GDM1 (cell line): ENCODE measurements around the gene SEC11A.
"Not testable (repeated sequence)": the region's sequence is repeated elsewhere in the genome, so short reads cannot be mapped to it uniquely, and the experiment has no call there.

Source experiments
- DNase-seq: peaks from one replicate; lab custom pipeline; 2025; lab: John Stamatoyannopoulos, UW

SEC11A gene

DNA sequence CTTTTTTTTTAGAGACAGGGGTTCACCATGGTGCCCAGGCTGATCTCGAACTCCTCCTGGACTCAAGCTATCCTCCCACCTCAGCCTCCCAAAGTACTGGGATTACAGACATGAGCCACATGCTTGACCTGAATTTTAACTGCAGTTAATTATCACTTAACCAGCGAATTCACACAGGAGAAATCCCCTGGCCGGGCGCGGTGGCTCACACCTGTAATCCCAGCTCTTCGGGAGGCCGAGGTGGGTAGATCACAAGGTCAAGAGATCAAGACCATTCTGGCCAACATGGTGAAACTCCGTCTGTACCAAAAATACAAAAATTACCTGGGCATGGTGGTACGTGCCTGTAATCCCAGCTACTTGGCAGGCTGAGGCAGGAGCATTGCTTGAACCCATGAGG lies 74.1 kb downstream of the SEC11A start:
- DNase-seq = not testable (repeated sequence)

DNA sequence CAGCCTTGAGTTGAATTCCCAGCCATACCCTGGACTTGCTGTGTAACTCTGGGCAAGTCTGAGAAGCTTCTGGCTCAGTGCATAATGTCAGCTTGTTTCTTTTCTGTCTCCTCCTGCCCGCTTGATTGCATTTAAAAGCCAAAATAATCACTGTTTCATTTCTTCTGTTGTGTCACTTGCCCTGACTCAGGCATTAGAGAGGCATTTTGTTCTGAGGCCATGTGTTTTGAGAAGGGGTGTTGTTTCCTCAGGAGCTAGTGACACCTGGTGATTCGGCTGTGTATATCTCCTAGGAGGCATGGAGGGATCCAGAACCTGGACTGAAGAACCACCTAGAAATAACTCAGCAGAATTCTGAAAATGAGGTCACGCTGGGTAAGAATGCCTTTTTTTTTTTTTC lies 77.8 kb downstream of the SEC11A start:
- no peak for DNase-seq

DNA sequence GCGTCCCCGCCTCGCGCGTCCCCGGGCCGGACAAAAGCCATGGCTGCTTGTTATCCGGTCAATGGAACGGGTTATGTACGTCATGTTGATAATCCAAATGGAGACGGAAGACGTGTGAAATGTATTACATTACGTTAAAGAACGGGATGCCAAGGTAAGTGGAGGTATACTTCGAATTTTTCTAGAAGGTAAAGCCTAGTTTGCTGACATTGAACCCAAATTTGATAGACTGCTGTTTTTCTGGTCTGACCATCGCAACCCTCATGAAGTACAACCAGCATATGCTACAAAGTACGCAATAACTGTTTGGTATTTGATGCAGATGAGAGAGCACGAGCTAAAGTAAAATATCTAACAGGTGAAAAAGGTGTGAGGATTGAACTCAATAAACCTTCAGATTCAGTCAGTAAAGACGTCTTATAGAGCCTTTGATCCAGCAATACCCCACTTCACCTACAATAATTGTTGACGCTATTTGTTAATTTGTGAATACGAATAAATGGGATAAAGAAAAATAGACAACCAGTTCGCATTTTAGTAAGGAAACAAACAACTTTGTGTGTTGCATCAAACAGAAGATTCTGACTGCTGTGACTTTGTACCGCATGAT lies 81.6 kb downstream of the SEC11A start:
- no peak for DNase-seq

DNA sequence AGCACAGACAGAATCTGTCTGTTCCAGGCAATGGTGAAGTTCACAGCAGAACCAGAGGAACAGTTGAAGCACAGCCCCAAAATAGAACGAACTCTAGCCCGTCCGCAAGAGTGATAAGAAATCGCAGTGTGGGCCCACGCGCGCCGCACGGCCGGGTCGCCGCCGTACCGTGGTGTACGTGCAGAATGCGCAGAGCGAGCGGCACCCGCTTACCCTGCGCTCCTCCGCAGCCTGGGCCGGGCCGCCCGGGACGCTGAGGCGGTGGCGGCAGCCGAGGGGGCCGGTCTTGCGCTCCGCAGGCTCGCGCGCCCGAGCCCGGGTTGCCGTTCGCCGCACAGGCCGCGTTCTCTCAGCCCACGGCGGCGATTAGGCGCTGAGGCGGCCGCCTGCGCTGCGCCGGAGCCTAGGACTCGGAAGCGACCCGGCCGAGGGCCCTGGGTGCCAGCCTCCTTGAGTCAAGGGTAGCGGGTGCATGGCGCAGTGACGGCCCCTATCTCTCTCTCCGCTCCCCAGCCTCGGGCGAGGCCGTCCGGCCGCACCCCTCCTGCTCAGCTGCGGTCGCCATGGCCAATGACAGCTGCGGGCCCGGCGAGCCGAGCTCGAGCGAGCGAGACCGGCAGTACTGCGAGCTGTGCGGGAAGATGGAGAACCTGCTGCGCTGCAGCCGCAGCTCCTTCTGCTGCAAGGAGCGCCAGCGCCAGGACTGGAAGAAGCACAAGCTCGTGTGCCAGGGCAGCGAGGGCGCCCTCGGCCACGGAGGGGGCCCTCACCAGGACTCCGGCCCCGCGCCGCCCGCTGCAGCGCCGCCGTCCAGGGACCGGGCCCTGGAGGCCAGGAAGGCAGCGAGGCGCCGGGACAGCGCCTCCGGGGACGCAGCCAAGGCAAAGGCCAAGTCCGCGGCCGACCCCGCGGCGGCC lies 82.4 kb downstream of the SEC11A start:
- no peak for DNase-seq

DNA sequence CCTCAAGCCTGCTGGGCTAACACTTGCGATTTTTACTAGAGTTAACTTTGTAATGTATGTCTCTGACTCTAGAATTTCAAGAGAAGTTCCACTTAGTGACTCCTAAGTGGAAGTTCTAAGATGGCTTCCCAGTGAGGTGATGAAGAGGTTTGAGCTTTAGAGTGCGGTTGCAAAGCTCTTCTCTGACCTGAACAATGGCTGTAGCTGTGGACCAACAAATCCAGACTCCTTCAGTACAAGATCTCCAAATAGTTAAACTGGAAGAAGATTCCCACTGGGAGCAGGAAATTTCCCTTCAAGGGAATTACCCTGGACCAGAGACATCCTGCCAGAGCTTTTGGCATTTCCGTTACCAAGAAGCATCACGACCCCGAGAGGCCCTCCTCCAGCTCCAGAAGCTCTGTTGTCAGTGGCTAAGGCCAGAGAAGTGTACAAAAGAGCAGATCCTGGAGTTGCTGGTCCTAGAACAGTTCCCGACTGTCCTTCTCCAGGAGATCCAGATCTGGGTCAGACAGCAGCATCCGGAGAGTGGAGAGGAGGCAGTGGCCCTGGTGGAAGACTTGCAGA lies 84.2 kb downstream of the SEC11A start:
- no peak for DNase-seq

DNA sequence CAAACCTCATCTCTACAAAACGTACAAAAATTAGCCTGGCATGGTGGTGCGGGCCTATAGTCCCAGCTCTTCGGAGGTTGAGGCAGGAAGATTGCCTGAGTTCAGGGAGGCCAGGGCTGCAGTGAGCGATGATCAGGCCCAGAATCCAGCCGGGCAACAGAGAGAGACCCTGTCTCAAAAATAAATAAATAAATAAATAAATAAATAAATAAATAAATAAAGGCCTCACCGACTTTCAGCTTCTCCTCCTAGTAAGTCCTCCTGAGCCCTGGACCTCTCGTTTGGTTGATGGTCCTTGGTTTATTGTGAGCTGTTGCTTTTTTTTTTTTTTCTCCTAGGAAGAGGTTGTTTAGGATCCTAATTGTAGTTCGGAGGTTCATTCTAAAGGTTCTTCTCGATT lies 86.9 kb downstream of the SEC11A start:
- no peak for DNase-seq

DNA sequence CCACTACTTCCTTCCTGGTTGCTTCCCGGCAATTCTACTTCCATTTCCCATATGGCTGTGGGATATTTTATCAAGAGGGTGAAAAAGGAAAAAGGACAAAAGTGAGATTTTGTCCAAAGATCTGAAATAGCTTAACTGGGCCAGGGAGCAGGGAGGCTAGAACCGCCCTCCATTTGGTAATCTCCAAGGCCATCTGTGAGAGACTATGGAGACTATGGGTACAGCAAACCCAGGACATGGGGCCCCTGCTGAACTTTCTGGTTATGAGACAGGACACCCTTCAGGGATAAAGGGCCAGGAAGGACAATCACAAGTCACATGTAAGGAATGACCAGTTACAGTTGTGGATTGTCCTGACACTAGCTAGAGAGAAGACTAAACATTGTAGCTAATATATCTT lies 90.8 kb downstream of the SEC11A start:
- DNase-seq = no peak

DNA sequence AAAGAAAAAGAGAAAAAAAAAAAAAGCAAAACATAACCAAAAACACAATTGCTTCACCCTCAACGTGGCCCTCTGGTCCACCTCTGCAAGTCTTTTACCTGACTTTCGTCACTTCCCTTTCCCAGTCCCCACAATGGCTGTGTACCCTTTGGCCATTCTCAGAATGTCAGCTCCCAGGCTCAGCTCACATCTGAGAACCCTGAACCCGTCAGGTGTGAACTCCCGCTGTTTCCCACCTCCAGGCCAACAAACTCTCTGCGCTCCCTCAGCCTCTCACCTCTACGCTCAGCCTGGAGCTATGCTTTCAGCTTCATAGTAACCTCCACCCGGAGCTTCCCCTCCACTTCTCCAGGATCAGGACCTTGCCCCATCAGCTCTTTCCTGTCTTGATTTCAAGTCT lies 91.6 kb downstream of the SEC11A start:
- DNase-seq = no peak

DNA sequence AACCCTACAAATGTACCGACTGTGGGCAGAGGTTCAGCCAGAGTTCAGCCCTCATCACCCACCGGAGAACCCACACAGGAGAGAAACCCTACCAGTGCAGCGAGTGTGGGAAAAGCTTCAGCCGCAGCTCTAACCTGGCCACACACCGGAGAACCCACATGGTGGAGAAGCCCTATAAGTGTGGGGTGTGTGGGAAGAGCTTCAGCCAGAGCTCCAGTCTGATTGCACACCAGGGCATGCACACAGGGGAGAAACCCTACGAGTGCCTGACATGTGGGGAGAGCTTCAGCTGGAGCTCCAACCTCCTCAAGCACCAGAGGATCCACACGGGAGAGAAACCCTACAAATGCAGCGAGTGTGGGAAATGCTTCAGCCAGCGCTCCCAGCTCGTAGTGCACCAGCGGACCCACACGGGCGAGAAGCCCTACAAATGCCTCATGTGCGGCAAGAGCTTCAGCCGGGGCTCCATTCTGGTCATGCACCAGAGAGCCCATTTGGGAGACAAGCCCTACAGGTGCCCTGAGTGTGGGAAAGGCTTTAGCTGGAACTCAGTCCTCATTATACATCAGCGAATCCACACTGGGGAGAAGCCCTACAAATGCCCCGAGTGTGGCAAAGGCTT lies 94.5 kb downstream of the SEC11A start:
- no peak for DNase-seq

DNA sequence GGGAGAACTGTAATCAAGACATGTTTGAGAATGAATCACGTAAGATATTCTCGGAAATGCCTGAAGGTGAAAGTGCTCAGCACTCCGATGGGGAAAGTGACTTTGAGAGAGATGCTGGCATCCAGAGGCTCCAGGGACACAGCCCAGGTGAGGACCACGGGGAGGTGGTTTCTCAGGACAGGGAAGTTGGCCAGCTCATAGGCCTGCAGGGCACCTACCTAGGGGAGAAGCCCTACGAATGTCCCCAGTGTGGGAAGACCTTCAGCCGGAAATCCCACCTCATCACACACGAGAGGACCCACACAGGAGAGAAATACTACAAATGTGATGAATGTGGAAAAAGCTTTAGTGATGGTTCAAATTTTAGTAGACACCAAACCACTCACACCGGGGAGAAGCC lies 95.3 kb downstream of the SEC11A start:
- DNase-seq = no peak
